ENCODE results near the gene SPG7.

Gene SPG7

GRCh38 chr16:89564476-89565255 lies 56.5 kb downstream of the SPG7 start (continued):
- TF ChIP-seq ZNF580 (tag by site-specific recombination; IDR thresholded peaks at IDR 0.05) (no peak), ZNF2 (tag by site-specific recombination; IDR thresholded peaks at IDR 0.05) (peak; percentile 56), ZNF621 (tag by site-specific recombination; IDR thresholded peaks at IDR 0.05) (no peak), GLIS2 (tag by site-specific recombination; IDR thresholded peaks at IDR 0.05) (peak; percentile 71), ZNF792 (tag by site-specific recombination; IDR thresholded peaks at IDR 0.05) (no peak), ZNF510 (tag by site-specific recombination; IDR thresholded peaks at IDR 0.05; ENCODE audit: insufficient replicate concordance) (no peak), ZNF670 (tag by site-specific recombination; IDR thresholded peaks at IDR 0.05; ENCODE audit: low read depth) (no peak), ZNF654 (tag by site-specific recombination; IDR thresholded peaks at IDR 0.05; ENCODE audit: low read depth) (no peak), ZBTB17 (tag by site-specific recombination; IDR thresholded peaks at IDR 0.05) (peak; percentile 41), ZNF521 (tag by site-specific recombination; IDR thresholded peaks at IDR 0.05) (no peak), ZNF280C (tag by site-specific recombination; IDR thresholded peaks at IDR 0.05) (no peak), ZNF23 (tag by site-specific recombination; IDR thresholded peaks at IDR 0.05; ENCODE audit: borderline replicate concordance) (no peak), ZNF404 (tag by site-specific recombination; IDR thresholded peaks at IDR 0.05) (no peak), HIC1 (tag by site-specific recombination; IDR thresholded peaks at IDR 0.05) (peak; percentile 78; the same call in 1 of the 2 replicates), MZF1 (tag by site-specific recombination; IDR thresholded peaks at IDR 0.05; ENCODE audit: borderline replicate concordance) (peak; percentile 26; the same call in 1 of the 2 replicates), ZNF777 (tag by site-specific recombination; IDR thresholded peaks at IDR 0.05; ENCODE audit: borderline replicate concordance) (no peak), IKZF3 (tag by site-specific recombination; IDR thresholded peaks at IDR 0.05) (peak; percentile 57; the same call in 1 of the 2 replicates), ZNF561 (tag by site-specific recombination; IDR thresholded peaks at IDR 0.05; ENCODE audit: borderline replicate concordance) (peak; percentile 67; the same call in 1 of the 2 replicates), ZBTB26 (tag by site-specific recombination; optimal IDR thresholded peaks at IDR 0.05) (no peak), ZNF660 (tag by site-specific recombination; IDR thresholded peaks at IDR 0.05) (no peak)
- TF ChIP-seq, protein P1, sequence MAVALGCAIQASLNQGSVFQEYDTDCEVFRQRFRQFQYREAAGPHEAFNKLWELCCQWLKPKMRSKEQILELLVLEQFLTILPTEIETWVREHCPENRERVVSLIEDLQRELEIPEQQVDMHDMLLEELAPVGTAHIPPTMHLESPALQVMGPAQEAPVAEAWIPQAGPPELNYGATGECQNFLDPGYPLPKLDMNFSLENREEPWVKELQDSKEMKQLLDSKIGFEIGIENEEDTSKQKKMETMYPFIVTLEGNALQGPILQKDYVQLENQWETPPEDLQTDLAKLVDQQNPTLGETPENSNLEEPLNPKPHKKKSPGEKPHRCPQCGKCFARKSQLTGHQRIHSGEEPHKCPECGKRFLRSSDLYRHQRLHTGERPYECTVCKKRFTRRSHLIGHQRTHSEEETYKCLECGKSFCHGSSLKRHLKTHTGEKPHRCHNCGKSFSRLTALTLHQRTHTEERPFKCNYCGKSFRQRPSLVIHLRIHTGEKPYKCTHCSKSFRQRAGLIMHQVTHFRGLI (tag by site-specific recombination; IDR thresholded peaks at IDR 0.05) = peak; percentile 91; the same call in 1 of the 2 replicates
- TF ChIP-seq, protein P2, sequence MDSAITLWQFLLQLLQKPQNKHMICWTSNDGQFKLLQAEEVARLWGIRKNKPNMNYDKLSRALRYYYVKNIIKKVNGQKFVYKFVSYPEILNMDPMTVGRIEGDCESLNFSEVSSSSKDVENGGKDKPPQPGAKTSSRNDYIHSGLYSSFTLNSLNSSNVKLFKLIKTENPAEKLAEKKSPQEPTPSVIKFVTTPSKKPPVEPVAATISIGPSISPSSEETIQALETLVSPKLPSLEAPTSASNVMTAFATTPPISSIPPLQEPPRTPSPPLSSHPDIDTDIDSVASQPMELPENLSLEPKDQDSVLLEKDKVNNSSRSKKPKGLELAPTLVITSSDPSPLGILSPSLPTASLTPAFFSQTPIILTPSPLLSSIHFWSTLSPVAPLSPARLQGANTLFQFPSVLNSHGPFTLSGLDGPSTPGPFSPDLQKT (IDR thresholded peaks at IDR 0.05; ENCODE audit: borderline replicate concordance, low read depth, low read length) = no peak
- TF ChIP-seq, protein P3, sequence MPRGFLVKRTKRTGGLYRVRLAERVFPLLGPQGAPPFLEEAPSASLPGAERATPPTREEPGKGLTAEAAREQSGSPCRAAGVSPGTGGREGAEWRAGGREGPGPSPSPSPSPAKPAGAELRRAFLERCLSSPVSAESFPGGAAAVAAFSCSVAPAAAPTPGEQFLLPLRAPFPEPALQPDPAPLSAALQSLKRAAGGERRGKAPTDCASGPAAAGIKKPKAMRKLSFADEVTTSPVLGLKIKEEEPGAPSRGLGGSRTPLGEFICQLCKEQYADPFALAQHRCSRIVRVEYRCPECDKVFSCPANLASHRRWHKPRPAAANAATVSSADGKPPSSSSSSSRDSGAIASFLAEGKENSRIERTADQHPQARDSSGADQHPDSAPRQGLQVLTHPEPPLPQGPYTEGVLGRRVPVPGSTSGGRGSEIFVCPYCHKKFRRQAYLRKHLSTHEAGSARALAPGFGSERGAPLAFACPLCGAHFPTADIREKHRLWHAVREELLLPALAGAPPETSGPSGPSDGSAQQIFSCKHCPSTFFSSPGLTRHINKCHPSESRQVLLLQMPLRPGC (tag by site-specific recombination; IDR thresholded peaks at IDR 0.05) = no peak
- TF ChIP-seq, protein P4, sequence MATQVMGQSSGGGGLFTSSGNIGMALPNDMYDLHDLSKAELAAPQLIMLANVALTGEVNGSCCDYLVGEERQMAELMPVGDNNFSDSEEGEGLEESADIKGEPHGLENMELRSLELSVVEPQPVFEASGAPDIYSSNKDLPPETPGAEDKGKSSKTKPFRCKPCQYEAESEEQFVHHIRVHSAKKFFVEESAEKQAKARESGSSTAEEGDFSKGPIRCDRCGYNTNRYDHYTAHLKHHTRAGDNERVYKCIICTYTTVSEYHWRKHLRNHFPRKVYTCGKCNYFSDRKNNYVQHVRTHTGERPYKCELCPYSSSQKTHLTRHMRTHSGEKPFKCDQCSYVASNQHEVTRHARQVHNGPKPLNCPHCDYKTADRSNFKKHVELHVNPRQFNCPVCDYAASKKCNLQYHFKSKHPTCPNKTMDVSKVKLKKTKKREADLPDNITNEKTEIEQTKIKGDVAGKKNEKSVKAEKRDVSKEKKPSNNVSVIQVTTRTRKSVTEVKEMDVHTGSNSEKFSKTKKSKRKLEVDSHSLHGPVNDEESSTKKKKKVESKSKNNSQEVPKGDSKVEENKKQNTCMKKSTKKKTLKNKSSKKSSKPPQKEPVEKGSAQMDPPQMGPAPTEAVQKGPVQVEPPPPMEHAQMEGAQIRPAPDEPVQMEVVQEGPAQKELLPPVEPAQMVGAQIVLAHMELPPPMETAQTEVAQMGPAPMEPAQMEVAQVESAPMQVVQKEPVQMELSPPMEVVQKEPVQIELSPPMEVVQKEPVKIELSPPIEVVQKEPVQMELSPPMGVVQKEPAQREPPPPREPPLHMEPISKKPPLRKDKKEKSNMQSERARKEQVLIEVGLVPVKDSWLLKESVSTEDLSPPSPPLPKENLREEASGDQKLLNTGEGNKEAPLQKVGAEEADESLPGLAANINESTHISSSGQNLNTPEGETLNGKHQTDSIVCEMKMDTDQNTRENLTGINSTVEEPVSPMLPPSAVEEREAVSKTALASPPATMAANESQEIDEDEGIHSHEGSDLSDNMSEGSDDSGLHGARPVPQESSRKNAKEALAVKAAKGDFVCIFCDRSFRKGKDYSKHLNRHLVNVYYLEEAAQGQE (tag by site-specific recombination; IDR thresholded peaks at IDR 0.05) = no peak

Measured in HEK293 (cell line).